Erythroblast (primary cell): ENCODE measurements around the gene ESR1.
"Not testable (repeated sequence)": the region's sequence is repeated elsewhere in the genome, so short reads cannot be mapped to it uniquely, and the experiment has no call there.

Source experiments
- DNase-seq, 2 experiments: peaks; one replicate each; lab custom pipeline; 2025; lab: John Stamatoyannopoulos, UW
- GATA1 ChIP-seq: IDR thresholded peaks from 2 replicates; pipeline ENCODE4 v1.6.1; 2011; ENCODE audit warnings: low read depth, mild to moderate bottlenecking, control low read depth, low read length, moderate library complexity
- POLR2A ChIP-seq: IDR thresholded peaks from 2 replicates; pipeline ENCODE4 v1.6.1; 2011; ENCODE audit warnings: mild to moderate bottlenecking, low read length

Gene ESR1

DNA sequence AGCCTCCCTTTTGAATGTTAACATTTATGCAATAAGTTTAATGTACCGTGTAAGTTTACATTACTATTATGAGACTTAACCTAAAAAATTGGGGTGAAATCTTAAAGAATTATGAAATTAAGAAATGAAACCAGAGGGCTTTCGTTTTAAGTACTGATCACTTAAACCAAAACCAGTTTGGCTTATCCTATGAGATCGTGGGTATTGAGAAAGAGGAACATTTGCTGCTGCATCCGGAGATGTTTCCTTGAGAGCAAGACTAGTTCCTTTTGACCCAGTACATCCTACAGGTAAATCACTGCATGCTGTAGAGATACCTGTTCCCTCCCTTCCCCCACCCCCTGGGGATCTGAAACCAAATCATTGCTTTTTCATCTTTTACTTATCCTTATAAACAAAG is 201.3 kb downstream of the ESR1 start:
- DNase-seq = no peak
- TF ChIP-seq GATA1 (no peak), POLR2A (no peak)

DNA sequence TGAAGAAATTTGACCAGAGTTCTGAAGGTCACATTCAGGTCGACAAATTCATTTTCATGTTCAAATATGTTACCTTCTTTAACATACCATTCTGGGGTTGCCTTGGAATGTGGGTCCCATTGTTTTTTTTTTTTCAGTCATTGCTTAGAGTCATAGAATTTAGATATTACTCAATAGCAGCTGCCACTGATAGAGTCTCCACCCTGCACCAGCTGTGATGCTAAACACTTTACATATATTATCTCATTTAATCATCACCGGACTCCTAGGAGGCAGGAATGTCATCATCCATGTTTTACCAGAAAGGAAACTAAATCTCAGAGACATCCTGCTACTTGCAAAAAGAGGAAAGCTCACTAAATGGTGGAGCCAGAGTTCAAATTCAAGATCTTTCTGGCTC is 204.7 kb downstream of the ESR1 start:
- TF ChIP-seq GATA1 (no peak), POLR2A (no peak)
- DNase-seq = no peak

DNA sequence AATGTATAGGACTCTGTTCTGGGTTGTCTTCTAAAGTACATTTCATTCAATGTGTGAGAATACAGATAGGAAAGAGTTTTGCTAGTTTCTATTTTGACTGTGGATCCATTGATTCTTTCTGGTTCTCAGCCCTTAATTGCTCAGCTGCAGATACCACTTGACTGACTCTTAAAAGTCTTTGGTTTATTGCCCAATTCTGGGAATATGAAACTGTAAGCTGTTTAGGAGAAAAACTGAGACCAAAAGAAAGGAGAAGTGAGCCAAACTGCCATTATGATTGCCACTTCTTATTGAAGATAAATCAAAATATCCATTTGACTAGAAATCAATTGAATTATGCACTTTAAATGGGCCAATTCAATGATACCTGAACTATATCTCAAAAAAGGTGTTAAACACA is 211.4 kb downstream of the ESR1 start:
- DNase-seq = no peak

DNA sequence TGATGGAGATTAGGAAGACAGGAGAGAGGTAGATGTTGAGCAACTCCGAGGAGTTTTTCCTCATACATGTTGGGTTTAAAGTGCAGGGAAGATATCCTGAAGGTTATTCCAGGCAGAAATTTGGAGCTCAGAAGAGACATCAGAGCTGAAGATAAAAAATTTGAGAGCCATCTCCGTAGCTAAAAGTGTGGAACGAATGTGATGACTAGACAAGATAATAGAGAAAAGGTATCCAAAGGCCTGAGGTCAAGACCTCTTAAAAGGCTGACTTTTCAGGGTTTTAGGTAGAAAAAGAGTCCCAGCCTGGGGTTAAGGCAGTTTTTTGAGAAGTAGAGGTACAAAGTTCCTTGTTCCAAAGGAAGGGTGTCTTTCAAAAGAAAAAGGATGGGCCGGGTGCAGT is 214.8 kb downstream of the ESR1 start:
- no peak for DNase-seq
- no peak for TF ChIP-seq GATA1
- no peak for TF ChIP-seq POLR2A

More for the DNA sequence above, 211.4 kb downstream of the ESR1 start:
- no peak for TF ChIP-seq POLR2A
- TF ChIP-seq GATA1 = no peak

DNA sequence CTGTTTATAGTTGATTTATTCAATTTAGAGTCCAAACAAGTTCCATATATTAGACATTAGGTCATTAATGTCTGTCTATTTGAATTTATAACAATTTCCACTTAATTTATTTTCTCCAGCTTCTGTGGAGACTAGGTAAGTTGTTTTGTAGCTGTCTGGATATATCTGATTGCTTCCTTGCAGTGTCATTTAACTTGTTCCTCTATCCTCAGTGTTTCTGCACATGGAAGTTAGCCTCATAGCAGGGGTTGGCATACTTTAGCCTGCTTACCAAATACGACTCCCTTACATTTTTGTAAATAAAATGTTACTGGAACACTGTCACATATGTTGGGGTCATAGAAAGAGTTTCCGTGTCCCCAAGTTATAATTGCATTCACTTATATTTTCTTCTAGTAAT is 216.1 kb downstream of the ESR1 start:
- no peak for TF ChIP-seq POLR2A
- TF ChIP-seq GATA1 = no peak
- DNase-seq = no peak

DNA sequence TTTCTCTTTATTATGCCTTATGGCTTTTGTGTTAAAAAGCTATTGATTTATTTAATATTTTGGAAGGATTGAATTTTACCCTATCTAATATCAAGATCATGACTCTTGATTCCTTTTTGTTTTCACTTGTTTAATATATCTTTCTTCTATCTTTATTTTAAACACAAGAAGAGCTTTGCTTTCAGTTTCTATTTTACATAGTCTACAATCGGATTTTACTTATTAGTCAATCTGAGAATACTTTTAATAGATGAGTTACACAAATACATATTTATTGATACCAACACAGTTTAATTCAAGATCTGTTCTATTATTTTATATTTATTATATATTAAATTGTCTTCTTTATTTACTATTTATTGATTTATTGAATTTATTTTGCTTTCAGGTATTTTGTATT is 218.8 kb downstream of the ESR1 start:
- TF ChIP-seq POLR2A (no peak), GATA1 (no peak)
- no peak for DNase-seq

DNA sequence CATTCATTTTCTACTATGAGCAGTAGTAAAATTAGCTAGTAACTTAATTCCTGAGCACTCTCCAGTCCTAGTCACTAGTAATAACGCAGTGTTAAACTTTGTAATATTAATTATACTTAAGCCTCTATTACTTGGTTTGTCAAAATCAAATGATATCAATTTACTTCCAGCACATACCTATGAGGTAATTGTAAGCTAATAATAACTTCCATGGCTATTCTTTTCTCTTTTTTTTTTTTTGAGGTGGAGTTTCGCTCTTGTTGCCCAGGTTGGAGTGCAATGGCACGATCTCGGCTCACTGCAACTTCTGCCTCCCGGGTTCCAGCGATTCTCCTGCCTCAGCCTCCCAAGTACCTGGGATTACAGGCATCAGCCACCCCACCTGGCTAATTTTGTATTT is 219.3 kb downstream of the ESR1 start:
- not testable (repeated sequence) for DNase-seq

DNA sequence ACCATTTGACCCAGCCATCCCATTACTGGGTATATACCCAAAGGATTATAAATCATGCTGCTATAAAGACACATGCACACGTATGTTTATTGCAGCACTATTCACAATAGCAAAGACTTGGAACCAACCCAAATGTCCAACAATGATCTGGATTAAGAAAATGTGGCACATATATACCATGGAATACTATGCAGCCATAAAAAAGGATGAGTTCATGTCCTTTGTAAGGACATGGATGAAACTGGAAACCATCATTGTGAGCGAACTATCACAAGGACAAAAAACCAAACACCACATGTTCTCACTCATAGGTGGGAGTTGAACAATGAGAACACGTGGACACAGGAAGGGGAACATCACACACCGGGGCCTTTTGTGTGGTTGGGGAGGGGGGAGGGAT is 226.3 kb downstream of the ESR1 start:
- not testable (repeated sequence) for DNase-seq

DNA sequence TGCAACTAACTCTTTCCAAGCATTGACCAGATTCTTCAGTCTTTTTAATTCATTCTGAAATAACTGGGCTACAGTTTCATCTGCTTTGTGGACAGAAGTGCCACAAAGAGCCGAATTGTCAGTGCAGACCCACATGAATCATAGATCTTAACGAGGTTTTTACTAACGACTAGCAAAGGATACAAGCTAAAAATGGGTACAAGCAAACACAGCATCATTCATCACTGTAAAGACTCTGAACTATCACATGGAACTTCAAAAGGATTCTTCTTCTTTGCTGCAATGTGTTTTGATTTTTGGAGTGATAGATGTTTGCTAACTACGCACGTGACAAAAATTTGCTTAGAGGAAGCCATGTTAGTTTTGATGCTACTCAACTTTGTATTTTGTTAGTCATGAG is 227.1 kb downstream of the ESR1 start:
- DNase-seq = no peak
- TF ChIP-seq GATA1 = no peak
- TF ChIP-seq POLR2A = no peak

DNA sequence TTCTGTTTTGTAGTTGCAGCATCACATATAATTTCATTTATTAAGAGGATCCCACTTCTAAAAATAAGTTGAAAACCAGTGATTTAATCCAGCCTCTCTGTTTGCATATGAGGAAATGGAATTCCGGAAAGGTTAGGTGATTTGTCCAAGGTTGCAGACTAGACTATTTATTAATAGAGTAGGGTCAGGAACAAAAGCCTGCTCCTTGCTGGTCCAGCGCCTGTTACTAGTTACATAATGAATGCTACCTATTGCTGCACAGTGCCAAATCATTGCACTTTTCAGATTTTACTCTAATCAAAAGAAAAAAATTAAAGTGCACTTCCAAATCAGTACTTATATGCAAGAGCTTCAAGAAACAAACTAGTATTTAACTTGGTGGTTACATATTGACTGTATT is 238.6 kb downstream of the ESR1 start:
- no peak for TF ChIP-seq POLR2A
- TF ChIP-seq GATA1 = no peak
- DNase-seq = no peak

DNA sequence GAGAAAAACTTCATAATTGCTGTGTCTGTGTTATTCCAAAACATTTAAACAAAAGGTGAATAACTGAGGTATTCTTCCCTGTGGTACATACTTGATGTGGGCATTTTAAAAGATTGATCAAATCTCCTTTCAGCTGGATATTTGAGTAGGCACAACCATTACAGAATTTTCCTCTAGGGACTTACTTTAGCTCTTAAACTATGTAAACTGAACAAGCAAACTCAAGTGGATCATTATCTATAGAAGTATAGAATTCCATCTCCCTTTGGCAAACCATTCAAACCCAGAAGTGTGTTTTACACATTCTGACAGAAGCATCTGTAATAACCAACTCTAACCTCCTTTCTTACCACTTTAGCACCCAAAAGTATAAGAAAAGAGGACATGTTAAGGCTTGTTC is 241.4 kb downstream of the ESR1 start:
- TF ChIP-seq POLR2A = no peak
- TF ChIP-seq GATA1 = no peak
- DNase-seq = no peak

DNA sequence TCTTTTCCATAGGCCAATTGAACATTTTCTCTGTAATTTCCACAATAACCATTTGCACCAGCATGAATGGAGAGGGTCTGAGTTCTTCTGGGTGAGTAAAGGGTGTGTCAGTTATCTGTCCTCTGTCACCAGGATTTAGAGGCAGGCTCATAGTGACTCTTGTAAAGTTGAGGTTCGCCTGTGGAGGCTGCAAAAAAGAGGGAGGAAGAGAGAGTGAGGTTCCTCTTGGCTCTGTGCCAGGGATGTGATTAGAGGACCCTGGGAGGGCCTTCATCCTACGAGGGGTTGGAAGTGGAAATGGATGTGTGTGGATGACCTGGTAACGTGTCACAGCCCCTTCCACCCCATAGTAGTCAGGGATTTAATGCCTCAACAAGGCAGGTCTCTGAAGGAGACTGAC is 242.0 kb downstream of the ESR1 start:
- DNase-seq = no peak
- TF ChIP-seq POLR2A (no peak), GATA1 (no peak)

DNA sequence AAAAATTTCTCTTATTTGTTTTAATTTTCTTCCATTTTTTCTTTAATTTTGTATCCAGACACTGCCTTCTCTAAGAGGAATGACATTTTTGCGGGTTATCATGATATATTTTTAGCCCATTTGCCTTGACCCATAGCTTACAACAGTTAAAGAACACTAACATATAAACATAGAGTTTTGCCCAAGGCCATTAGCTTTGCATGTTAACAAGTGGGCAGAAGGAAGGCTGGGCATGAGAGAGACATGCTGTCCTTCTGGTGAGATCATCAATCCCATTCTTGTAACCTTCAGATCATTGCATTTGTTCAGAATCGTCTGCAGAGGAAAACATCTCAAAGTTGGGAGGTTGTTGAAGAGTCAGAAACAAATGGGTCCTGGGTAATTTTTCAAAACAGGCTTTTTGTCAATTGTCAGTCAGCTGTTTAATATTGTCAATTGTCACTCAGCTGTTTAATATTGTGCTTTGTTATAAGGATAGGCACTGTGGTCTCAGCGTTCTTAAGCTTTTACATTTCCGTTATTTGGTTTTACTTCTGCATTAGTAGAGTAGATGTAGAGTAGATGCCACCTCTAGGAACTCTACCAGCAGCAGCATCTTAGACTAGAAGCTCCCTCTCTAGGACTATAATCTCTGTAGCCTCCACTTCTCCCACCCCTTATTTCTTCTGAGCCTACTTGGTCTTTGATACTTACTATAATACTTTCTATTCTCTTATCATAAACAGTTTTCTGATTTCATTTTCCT is 243.1 kb downstream of the ESR1 start:
- no peak for TF ChIP-seq POLR2A
- no peak for TF ChIP-seq GATA1
- no peak for DNase-seq

DNA sequence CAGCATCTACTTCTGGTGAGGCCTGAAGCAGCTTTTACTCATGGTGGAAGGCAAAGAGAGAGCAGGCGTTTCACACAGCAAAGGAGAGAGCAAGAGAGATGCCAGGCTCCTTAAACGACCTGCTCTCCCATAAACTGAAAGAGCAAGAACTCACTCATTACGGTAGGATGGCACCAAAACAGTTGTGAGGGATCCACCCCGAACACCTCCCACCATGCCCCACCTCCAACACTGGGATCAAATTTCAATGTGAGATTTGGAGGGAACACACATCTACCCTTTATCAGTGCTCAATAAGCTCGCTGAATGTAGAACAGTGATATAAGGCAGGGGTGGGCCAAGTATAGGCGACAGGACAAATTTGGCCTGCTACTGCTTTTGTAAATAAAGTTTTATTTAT is 244.6 kb downstream of the ESR1 start:
- TF ChIP-seq POLR2A = no peak
- no peak for TF ChIP-seq GATA1

DNA sequence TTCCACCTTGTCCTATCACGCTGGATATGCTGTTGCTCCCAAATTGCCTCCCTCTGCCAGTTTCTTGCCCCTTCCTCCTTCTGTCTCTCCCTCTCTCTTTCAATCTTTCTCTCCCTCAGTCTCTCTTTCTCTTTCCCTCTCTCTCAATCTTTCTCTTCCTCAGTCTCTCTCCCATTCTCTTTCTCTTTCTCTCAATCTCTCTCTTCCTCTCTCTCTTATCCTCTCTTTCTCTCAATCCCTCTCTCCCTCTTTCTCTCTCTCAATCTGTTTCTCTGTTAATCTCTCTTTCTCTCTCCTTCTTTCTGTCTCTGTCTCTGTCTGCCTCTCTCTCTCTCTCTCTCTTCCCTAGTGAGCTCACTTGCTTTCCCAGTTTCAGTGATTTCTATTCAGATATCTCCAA is 245.8 kb downstream of the ESR1 start:
- TF ChIP-seq GATA1 (no peak), POLR2A (no peak)
- no peak for DNase-seq

More for the DNA sequence above, 244.6 kb downstream of the ESR1 start:
- DNase-seq = no peak
